AG08396 (cell line): ENCODE results near the gene BNC2.
"Not testable (repeated sequence)": the region's sequence is repeated elsewhere in the genome, so short reads cannot be mapped to it uniquely, and the experiment has no call there.

Source experiments
- DNase-seq: peaks from one replicate; pipeline ENCODE4 v3.0.0; 2012; ENCODE audit warnings: low spot score, mixed read lengths

Gene BNC2

DNA sequence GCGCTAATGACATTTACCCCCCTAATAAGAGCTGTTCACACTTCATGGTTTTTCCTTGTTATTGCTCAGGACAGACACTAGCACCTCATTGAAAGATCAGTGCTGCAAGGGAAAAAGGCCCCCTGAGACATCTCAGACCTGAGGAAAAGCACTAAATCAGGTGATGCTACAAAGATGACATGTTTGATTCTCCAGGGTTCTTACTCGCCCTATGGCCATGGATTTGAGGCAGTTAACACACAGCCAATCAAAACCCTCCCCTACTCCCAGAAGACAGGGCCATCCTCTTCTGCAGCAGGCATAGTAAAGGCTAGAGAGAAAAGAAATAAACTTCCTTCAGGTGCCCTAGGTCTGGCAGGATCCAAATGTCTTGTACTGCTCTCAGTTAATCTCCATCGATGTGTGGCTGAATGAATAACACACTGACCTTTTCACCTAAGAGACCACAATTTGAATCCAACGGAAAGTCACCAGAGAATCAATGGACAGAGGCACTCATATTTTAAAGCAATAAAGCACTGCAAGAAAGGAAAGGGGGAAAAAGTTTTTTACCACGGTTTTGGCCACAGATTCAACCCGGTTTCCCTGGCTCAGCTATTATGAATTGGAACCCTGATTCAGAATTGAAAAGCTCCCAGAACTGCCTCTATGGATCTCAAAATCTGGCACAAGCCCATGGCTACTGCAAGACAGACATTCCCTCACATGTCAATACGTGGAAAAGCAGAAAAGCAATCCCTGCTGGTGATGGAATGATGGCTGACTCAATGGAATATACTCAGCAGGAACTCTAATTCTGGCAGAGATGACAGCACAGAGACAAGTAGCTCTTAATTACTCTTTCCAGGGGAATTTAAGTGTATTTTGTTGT, 329.5 kb downstream of the BNC2 start:
- DNase-seq = no peak

DNA sequence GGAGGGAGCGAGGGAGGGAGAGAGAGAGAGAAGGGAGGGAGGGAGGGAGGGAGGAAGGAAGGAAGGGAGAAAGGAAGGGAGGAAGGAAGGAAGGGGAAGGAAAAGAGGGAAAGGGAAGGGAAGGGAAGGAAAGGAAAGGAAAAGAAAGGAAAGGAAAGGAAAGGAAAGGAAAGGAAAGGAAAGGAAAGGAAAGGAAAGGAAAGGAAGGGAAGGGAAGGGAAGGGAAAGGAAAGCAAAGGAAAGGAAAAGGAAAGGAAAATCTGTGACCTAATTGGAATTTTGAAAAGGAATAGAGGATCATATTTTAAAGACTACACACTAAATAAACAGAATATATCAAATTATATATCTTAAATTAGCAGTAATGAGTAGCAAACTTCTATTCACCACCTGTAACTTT, 330.8 kb downstream of the BNC2 start:
- DNase-seq = not testable (repeated sequence)

DNA sequence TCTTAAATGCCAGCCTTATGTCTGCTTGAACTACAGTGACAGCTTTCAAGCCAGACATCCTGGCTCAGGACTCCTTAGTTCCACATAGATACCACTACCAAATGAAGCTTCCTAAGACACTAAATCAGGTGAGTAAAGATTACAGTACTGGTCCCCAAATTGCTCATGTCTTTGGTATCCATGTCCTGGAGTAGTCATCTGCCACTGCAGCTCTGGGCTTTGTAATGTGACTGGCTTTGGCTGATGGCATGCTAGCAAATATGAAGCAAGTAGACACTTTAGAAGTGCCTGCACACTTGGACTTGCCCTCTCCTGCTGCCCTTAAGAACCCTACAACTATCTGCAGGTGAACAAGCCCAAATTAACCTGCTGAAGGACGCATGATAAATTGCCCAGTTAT, 334.9 kb downstream of the BNC2 start:
- DNase-seq = no peak

DNA sequence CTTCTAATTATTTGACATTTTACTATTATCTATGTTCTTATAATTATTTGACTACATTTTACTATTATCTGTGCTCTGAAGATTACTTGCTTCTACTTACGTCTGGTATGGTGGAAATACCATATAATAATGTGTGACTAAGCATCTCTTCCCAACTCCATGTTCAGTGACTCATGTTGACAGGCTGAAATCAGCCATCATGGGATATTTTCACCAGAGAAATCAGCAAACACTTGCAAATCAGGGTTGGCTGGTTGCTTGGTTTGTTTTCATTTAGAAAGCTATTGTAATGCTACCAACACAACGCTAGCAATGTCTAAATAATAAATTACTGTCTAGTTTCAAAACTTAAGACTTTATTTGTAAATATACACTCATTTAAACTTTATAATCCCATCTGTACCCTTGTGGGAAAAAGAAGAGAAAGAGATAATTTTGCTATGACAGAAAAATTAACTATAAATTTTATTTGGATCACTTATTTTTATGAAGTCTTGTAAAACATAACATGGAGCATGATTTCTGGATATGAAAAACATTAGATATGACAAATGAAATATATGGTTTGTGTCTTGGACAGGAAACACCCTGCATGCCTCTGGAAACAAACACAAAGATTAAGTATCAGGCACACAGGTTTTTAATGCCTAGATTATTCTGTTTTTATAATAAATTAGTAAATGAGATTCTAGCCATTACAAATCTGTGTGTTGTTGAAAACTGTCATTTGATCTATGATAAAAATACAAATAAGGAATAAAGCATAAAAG, 337.6 kb downstream of the BNC2 start:
- peak; percentile 21 for DNase-seq

DNA sequence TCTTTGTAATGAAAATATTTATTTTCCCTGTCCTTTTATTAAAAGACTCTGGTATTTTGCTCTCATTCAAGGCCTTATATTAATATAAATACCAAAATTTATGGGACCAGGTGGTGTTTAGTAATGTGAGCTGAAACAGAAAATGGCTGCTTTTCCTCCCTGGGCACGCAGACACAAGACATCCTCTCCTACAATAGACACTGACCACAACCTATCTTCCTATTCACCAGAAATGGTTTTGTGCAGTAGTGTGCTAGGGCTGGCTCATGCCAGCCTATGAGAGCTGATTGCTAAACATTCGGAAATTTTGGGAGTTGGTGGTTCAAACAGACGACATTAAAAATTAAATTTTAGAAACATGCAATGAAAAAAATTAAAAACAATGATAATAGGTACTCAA, 338.2 kb downstream of the BNC2 start:
- DNase-seq = no peak

DNA sequence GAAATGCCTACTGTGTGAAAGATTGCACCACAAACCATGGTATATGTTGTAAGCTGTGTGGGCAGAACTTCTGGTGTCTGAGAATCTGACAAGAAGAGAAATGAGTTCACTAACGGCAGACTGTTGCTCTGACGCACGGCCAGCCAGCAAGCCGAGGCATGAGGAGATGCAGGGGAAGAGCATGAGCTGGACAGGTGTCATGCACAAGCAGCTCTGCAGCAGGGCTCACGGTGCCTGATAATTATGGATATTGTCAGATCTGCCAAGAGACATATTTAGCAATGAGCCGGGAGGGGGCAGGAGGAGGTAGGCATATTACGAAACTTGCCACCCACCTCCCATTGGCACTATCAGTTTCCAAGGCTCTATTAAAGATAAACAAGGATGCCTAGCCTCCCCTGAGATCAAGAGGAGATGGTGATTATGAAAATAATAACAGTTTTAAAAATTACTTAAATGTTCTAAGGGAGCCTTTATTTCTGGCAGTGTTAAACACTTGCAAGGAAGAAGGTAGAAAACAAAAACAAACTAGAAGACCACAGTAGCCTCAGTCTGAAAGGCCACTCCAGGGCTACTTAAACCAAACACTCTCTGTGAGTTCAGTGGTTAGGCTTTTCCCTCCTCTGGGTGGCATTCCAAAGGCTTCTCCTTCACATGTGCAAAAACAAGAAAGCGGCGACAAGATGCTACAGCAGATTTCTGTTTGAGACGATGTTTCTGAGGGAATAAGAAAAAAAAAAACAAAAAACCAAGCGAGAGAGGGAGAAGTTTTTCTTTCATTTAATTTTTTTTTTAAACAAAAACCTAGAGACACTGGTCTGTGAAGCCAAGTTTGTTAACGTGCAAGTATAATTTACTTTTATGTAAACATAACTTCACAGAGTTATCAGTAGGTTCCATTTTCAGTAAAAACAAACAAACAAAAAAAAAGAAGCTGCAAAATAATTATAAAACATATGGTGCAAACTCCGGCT, 339.5 kb downstream of the BNC2 start:
- DNase-seq = no peak

DNA sequence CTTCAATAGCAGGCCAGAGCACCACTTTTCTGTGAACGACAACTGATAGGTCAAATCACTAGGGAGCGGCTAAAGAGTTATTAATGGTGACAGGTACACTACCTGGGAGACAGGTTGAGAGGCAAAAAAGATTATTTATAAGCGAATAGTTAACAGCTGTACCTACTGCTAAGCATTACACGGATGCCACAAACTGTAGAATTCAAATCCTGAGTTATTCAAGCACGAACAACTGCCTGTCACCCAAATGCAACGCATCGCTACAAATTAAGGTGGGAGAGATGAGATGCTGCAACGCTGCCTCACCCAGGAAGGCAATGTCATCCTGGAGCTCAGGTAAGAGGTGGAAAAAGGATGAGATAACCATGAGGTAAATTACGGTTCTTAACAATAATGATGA, 342.9 kb downstream of the BNC2 start:
- DNase-seq = no peak

DNA sequence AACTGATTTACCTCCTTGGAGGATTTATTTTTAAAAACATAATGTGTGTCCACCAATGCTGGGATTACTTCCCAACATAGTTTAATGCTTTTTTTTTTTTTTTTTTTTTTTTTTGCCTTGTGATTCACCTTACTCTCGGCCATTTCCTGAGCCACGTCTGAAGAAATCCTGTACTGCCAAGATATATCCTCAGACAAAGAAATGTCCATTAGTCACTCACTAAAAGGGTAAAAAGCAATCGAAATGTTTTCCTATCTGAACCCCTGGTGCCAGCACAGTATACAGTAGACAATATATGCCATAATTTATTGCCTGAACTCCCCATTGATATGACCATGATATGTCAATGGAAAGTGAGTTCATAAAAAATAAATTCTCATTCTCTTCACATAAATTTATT, 344.1 kb downstream of the BNC2 start:
- DNase-seq = no peak

DNA sequence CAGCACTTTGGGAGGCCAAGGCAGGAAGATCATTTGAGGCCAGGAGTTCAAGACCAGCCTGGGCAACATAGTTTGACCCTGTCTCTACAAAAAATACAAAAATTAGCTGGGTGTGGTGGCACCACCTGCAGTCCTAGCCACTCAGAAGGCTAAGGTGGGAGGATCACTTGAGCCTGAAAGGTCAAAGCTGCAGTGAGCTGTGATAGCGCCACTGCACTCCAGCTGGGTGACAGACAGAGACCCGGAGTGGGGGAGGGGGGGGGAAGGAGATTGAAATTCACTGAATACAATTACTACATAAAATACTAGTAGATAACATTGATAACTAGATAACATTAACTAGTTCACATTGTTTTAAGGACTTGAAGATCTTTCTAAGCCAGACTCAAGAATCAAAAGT, 345.6 kb downstream of the BNC2 start:
- no peak for DNase-seq

DNA sequence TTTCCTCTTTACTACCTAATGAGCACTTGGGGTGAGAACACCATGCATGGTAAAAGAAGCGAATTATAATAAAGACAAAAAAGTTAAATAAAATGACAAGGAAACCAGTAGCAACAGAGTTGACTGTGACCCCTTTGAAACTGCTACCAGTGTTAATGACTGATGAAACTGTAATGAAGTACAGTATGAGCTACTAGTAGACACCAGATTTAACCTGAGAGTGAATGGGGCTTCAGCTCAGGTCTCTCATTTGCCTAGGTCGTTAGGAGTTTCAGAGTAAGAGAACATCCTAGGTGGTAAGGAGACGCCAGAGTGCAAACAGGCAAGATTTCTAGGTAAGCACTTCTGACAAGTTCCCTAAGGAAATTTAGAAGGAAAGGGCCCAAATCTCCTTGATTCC, 346.4 kb downstream of the BNC2 start:
- no peak for DNase-seq

DNA sequence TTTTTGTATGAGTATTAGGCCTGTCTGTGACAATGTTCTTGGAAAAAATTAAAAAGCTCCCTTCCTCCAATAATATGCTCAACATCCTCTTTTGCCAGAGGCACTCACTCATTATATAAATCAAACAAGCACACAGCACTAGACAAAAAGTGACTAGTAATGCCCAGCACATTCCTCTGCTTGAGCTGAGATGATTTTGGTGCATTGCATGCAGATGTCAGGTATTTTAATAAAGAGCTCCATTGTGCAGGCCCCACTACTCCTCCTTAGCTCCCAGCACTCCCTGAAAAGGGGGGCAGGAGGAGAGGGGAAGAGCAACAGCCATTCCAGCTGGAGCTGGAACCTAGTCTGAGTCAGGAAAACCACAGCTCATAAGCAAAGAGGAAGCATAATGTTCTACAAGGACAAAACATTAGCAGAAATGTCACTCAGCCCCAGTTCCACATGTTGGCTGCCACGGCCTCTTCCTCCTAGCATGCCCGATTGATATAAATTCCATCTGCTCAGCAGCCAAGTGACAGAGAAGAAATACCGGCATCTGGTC, 348.5 kb downstream of the BNC2 start:
- peak; percentile 60 for DNase-seq

DNA sequence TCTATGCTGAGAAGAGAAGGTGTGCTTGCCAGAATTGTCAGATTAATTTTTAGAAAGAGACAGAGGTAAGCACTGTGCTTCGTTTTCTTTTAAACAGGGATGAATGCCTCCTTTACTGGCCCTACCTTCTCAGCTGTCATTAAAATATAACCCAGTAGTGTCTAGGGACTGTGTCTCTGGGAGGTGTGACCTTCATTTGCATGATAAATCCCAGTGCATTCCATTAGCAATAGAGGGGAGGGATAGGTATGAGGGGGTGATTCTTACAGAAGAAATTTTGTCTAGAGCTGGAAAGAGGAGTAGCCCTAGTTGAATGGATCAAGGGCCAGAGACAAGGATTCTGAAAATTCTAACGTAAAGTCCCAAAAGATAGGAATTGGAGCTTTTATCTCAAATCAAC, 351.5 kb downstream of the BNC2 start:
- no peak for DNase-seq

DNA sequence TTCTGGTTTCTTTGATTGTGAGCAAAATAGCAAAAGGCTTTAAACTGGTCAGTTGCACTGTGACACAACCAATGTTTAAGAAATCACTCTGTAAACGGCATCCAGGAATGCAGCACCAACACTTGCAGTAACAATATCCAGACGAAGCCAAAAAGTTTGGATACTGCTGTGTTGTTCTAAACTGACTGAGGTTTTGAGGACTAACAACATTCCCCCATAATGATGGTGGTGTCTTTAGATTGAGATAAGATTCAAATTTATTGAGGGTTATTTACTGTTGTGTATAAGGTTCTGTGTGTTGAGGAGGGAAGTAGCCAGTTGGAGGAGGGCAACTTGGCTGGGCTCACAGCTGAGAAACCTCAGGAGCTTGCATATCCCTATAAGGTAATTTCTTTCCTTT, 353.6 kb downstream of the BNC2 start:
- DNase-seq = no peak

DNA sequence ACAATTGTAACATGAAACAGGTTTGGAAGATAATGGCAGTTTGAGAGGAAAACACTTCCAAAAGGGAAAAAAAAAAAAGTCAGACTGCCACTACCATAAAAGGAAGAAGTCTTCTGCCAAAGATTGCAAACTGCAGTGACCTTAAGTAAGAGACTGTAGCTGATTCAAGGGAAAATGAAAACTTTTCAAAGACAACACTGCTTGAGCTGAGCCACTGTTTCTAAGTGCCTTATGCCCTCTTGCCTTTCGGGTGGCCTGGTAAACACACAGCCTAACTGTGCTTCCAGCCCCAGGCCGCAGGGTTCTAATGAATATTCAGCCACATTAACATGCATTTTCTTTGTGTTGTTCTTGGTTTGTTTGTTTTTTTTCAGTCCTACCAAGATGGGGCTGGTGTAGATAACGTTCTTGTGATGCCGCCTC, 354.6 kb downstream of the BNC2 start:
- peak; percentile 24 for DNase-seq

DNA sequence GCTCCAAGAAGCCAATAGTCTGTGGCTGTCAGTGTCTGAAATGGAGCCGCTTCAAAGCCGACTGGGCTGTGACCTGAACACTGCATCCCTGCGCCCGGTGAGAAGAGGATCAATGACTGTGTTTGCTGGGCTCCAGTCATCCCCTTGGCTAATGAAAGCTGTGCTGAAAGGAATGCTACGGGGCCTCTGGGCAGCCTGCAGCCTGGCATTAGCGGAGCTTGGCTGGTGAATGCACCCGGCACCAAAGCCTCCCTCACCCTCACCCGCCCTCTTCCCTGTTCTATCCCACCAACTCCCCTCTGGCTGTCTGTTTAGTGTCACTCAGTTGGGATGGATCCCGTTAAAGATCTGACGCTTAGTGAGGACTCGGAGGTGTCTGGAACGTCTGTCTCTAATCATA, 355.3 kb downstream of the BNC2 start:
- peak; percentile 8 for DNase-seq

DNA sequence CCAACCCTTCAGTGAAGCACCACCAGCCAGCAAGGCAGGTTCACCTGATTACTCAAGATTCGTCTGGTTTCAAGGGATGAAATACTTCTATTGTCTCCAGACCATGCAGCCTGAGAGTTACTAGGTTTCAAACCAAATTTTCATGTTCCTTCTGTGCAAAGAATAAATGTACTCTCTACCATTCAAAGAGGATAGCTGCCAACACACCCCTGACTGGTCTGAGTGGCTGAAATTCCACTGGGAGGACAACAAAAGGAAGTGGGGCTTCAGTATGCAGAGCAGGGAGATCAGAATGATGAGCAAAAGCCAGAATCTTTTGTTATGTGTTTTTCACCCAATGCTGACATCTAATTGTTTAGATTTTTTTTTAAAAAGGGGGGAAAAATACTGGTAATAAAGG, 356.3 kb downstream of the BNC2 start:
- DNase-seq = no peak

DNA sequence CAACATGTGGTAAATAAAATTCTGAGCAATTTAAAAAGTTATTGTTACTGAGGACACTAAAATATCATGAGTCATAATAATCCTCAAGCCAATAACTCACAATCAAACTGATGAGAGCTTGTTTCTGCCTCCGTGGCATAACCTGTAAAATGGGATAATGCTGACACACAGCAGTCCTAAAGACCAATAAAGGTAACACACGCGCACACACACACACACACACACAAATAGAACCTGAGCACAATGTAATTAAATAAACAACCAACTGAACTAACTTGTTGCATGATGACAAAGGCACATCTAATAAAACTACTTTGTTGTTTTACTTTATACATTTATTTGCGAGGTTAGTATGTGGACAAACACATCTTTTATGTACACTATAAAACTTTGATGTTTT, 358.2 kb downstream of the BNC2 start:
- no peak for DNase-seq

DNA sequence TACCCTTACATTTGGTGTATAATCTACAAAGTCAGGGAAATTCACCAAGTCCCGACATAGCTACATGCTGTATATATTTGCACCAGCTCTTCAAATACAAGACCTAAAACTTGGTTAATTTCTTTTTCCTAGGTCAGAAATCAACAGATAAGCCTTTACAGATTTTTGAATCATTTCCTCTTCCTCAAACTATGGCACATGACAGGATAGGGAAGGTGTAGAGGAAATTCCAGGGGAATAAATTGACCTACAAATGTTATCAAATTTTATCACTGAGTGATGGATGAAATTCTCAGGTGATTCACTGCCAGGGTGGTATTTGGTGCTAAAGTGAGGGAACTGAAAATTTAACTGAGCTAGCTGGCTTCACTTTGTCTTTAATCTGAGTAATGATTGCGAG, 360.0 kb downstream of the BNC2 start:
- no peak for DNase-seq

DNA sequence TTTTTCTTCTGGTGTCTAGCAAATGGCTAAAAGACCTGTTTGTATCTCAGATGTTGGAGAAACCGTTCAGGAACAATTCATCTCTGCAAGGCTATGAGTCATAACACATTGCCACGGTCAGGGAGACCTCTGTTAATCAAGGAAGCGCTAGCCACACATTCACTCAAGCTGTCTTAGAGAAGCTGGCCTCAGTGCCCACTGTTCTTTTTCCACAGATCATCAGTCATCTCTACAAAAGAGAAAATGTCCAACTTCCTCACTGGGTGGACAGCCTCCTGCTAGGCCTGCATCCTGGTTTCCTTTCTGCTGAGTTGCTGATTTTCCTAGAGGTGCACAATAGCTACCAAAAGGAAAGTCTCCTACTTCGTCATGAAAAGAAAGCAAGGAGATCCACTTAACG, 360.5 kb downstream of the BNC2 start:
- DNase-seq = no peak

DNA sequence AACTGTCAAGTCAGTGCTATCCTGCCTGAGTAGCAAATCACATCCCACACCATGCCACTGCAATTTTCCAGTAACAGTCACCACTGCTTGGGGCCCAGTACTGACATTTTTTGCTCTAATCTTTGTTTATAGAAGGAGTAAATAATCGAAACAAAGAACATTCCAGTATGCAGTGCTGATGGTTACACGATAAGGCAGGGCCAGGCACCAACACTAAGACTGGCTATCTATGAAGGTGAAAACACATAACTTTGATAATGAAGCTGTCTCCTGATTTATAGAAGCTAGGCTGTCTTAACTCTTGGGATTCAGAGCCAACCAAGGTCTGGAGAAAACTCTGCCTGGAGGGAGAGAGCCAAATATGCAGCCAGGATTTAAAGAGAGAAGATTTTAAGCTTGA, 365.3 kb downstream of the BNC2 start:
- peak; percentile 47 for DNase-seq

DNA sequence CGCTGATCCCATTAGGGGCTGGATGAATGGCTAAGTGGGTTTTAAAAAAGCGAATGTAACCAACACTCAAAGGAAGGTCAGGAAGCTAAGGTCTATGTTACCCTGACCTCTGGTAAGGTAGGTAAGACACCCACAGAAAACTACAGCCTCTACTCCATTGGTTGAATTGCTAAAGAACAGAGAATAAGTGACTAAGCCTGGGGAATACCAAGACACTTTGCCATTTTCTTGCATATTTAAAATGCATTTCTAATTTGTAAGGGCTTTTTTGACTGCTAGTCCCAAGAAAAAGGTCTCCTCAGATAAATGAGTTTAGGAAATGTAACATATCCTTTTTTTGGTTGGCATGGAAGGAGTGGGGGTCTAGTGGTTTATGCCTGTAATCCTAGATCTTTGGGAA, 368.7 kb downstream of the BNC2 start:
- no peak for DNase-seq

DNA sequence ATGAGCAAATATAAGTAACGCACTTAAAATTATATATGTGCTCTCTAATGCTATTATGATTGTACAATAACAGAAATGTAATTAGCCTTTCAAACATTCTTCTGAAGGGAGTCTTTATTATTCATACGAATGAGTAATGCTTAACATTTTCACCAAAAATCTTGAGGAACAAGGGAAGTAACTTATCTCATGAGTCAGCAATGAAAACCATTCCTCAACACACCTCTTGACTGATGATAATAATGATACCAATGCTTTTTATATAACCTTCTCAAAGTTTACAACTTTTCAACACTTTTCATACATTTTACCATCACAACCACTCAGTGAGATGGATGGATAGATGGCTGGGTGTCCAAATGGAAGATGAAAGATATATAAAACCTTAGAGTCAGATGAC, 369.3 kb downstream of the BNC2 start:
- DNase-seq = no peak
